Middle frontal gyrus (tissue), 1 donor: ENCODE measurements around the gene RADIL.
A peak's percentile ranks its signal among the peaks of the same experiment; 100 is the strongest.
"Not testable (repeated sequence)": the region's sequence is repeated elsewhere in the genome, so short reads cannot be mapped to it uniquely, and the experiment has no call there.

Source experiments
- DNase-seq: peaks from one replicate; pipeline ENCODE4 v3.0.0-alpha.2; 2015; ENCODE audit warnings: low spot score; ENCODE audit errors: extremely low spot score

The RADIL gene, protein sequence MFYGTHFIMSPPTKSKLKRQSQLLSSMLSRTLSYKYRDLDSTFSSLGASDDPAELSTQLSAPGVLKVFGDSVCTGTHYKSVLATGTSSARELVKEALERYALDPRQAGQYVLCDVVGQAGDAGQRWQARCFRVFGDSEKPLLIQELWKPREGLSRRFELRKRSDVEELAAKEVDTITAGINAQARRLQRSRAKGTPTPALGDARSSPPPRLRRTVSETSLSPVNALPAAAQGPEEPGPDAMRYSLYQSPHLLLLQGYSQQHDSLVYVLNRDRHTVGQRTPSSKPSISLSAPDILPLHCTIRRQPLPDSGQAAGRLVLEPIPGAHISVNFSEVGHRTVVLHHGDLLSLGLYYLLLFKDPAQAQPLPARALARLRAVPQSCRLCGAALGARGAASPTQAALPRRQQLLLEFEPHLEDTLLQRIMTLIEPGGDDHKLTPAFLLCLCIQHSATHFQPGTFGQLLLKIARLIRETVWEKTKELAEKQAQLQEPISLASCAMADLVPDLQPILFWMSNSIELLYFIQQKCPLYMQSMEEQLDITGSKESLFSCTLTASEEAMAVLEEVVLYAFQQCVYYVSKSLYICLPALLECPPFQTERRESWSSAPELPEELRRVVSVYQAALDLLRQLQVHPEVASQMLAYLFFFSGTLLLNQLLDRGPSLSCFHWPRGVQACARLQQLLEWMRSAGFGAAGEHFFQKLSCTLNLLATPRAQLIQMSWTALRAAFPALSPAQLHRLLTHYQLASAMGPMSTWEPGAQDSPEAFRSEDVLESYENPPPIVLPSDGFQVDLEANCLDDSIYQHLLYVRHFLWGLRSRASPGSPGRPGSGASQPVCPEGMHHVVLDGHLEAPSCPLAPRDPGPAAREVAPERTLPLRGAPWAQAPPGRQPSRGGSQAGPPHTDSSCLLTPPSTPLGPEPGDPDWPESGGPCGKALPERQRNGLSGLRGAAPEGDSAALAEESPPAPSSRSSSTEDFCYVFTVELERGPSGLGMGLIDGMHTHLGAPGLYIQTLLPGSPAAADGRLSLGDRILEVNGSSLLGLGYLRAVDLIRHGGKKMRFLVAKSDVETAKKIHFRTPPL

DNA sequence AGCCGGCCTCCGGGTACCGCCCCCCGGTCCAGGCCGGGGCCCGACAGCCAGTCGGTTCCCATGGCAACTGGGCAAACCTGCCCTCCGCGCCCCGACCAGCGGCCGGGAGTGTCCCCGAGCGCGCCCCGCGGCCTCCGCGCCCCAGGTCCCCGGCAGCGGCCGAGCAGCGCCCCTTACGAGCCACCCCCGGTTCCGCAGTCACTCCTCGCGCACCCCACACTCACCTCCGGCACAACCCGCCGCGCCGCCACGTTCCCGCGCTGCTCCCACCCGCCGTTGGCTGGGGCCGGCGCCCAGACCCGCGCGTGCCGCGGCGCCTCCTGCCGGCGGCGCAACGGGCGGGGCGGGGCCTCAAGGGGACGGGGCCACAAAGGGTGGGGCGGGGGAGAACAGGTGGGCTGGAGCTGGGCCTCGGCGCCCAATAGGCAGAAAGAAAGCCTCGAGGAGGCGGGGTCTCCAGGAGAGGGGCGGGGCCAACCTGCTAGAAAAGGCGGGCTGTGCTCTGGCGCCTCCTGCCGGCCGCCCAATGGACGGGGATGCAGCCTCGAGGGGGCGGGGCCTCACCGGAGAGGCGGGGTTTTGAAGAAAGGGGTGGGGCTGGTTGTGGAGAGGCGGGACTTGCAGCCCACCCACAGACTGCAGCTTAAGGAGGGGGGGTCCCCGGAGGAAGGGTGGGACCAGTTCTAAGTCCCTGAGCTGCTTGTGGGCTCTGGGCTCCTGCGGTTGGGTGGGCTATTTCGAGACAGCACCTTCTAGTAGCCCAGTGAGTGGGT is at the start of gene RADIL:
Gene RADIL, minus strand, starts transcription at position 345 of the 773 bp plus-strand sequence. CDS start 5,577 bp downstream, outside the sequence.
- DNase-seq = peak; percentile 71

DNA sequence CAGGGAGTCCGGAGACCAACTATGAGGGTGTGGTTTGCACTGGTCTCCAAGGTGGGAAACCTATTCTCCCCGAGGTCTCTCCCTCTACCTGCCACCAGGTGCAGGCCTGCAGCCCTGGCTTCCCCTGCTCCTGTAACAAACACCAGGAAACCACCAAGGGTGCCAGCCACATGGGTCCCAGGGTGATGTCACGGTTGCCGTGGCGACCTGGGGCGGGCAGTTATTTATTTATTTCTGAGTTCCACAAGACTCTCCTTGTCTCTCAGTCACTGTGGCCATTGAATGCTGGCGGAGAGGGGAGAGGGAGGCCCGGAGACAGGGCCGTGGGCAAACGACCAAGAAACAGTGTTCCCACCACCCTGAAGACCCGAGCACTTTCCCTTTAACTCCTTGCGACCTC is 48.4 kb upstream of the RADIL start:
- DNase-seq = peak; percentile 60

- DNase-seq = no peak
These were observed 45.5 kb upstream of the RADIL start for GRCh38 chr7:4929005-4929404.

GRCh38 chr7:4928445-4928844 is 44.9 kb upstream of the RADIL start:
- no peak for DNase-seq

- no peak for DNase-seq
These were observed 36.7 kb upstream of the RADIL start for GRCh38 chr7:4919969-4920766.

DNA sequence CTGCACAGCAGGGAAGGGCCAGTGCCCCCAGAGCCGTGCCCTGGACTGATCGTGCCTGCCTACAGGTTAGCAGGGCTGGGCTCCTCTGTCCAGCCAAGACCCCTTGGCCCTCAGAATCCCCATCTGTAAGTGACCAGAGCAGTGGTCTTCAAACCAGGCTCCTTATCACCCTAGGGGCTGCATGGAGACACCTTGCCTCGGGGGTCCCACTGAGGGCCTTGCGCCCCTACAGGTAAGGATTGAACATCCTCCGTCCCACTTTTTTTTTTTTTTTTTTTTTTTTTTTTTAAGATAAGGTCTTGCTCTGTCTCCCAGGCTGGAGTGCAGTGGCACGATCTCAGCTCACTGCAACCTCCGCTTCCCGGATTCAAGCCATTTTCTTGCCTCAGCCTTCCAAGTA is 32.6 kb upstream of the RADIL start:
- DNase-seq = no peak

GRCh38 chr7:4911111-4911828 is 27.8 kb upstream of the RADIL start:
- DNase-seq = no peak

- DNase-seq = no peak
These were observed 23.2 kb upstream of the RADIL start for GRCh38 chr7:4906682-4907081.

DNA sequence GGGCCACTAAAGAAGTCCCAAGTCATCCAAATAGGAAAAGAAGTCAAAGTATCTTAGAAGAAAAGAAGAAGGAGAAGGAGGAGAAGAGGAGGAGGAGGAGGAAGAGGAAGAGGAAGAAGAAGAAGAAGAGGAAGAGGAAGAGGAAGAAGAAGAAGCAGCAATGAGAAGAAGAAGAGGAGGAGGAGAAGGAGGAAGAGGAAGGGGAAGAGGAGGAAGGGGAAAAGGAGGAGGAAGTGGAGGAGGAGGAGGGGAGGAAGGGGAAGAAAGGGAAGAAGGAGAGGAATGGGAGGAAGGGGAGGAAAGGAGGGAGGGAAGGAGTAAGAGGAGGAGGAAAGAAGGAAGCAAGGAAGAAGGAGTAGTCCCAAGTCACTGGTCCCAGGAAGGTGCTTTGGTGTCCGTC is 21.7 kb upstream of the RADIL start:
- no peak for DNase-seq

DNA sequence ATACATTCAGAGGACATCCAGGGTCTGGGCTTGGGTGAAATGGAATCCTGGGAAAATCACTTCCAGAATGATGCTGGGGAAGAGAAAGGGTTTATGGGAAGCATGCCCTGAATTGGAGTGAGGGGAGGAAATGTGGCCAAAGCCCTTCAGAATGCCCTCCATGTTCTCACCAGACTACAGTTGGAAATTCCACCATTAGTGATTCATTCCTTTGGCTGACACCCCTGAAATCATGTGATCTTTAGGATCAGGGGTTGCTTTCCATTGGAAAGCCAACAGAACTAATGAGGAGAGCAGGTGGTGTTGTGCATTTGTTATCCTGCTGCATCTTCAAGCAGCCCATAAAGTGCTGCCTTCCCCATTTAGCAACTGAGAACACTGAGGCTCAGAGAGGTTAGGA is 20.8 kb upstream of the RADIL start:
- no peak for DNase-seq

GRCh38 chr7:4895766-4896165 is 12.2 kb upstream of the RADIL start:
- DNase-seq = no peak

- no peak for DNase-seq
These were observed 11.0 kb upstream of the RADIL start for GRCh38 chr7:4894482-4894881.

DNA sequence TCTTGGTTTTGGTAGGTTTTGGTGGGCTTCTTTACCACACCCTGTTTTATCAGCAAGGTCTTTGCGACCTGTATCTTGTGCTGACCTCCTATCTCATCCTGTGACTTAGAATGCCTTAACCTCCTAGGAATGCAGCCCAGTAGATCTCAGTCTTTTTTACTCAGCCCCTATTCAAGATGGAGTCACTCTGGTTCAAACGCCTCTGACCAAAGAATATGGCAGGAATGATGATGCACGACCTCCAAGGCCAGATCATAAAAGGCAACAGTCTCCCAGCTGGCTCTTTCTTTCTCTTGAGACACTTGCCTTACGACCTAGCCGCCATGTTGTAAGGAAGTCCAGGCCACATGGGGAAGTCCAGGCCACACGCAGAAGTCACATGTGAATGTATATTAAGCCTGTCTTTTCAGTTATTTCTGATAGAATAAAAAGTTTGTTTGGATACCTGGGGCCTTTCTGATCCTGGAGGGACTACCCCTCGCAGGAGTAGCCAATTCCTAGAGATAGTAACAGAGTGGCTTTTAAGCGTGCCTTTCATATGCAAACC is 10.5 kb upstream of the RADIL start:
- no peak for DNase-seq

DNA sequence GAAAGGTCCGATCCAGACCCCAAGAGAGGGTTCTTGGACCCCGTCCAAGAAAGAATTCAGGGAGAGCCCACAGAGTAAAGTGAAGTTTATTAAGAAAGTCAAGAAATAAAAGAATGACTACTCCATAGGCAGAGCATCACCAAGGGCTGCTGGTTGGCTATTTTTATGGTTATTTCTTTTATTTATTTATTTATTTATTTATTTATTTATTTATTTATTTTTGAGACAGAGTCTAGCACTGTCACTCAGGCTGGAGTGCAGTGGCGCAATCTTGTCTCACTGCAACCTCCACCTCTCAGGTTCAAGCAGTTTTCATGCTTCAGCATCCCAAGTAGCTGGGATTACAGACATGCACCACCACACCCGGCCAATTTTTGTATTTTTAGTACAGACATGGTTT is 9.7 kb upstream of the RADIL start:
- DNase-seq = not testable (repeated sequence)

DNA sequence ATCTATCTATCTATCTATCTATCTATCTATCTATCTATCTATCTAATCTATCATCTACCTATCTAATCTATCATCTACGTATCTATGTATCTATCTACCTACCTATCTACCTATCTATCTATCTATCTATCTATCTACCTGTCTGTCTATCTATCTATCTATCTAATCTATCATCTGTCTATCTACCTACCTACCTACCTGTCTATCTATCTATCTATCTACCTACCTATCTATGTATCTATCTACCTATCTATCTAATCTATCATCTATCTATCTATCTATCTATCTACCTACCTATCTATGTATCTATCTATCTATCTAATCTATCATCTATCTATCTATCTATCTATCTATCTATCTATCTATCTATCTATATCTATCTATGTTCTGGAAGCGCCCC is 8.0 kb upstream of the RADIL start:
- not testable (repeated sequence) for DNase-seq

DNA sequence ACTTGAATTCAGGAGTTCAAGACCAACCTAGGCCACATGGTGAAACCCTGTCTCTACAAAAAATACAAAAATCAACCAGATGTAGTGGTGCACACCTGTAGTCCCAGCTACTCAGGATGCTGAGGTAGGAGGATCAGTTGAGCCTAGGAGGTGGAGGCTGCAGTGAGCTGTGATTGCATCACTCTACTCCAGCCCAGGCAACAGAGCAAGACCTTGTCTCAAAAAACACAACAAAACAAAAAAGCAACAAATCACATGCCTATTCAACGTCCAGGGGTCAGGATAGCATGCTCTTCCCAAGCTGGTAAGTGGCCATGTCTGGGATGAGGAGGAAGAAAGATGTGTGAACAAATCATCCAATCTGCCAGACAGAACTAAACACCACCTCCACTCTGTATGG is 6.2 kb upstream of the RADIL start:
- no peak for DNase-seq

DNA sequence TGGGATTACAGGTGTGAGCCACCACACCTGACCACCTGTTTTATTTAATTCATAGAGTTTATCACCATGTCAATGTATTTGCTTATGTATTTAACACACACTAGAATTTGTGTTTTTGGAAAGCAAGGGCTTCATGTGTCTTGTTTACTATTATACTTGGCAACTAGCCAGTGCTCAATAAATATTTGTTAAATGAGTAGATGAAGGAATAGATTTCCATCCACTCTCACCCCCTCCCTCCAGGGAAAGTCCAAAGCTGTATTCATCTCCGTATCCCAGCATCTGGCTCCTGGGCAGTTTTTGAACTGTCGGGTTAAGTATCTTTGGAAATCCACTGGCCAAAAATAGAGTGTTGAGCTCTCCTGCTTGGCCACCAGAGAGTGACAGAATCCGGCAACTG is 4.6 kb upstream of the RADIL start:
- DNase-seq = no peak

- no peak for DNase-seq
These were observed 3.2 kb upstream of the RADIL start for GRCh38 chr7:4886671-4887070.

DNA sequence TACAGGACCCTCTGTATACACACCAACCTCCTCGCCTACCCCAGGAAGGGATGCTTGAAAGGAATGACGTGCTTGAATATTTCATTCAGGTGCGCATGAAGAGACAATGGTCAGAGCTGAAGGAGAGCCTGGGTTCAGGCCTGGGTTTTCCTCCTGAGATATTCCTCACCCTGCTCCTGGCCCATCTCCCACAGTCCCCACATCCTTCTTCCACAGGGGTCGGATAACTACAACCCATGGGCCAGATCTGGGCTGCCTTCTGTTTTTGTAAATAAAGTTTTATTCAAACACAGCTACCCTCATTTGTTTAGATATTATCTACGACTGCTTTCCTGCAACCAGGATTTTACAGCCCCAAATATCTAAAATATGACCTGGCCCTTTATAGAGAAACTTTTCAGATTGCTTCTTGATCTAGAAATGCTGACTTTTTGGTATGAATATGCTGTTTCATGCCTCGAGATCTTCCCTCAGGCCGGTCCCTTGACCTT is 1.8 kb upstream of the RADIL start:
- no peak for DNase-seq
